HEK293 (cell line): ENCODE measurements around the gene FOXP1.
A peak's percentile ranks its signal among the peaks of the same experiment; 100 is the strongest.

Experiments
- CTCF ChIA-PET: fragments of 350-600 bp; formaldehyde crosslinking; extraction: SDS; loops from one replicate; lab custom pipeline; 2021; ENCODE audit warnings: antibody characterized with exemption; lab: Yijun Ruan, JAX
- POLR2A ChIA-PET: fragments of 300-600 bp; formaldehyde crosslinking; extraction: SDS; loops from one replicate; lab custom pipeline; 2020; ENCODE audit warnings: antibody characterized with exemption, inconsistent platforms; lab: Yijun Ruan, JAX
- H3K27ac ChIP-seq: fragments of 200-500 bp; sonication (Bioruptor generic); 2 replicates; pipeline ENCODE4 v1.5.1; 2014; ENCODE audit warnings: low read depth, low read length, control low read depth, inconsistent platforms; ENCODE audit errors: extremely low read depth
- H3K36me3 ChIP-seq, 2 experiments: fragments of 200-500 bp in 1 of 2; sonication (Bioruptor generic) in 1 of 2; 1 replicate in 1 of 2; 2 replicates in 1 of 2; pipeline ENCODE4 v1.5.1; 2014 to 2017; ENCODE audit warnings: inconsistent platforms in 2 of 2, low read length in 2 of 2; ENCODE audit not compliant: control insufficient read depth in 2 of 2, insufficient read depth in 1 of 2
- H3K4me1 ChIP-seq: fragments of 200-500 bp; sonication (Bioruptor generic); 2 replicates; pipeline ENCODE4 v1.5.1; 2014; ENCODE audit warnings: mild to moderate bottlenecking, low read length, inconsistent platforms; ENCODE audit not compliant: control insufficient read depth, insufficient read depth
- H3K4me3 ChIP-seq: 2 replicates; pipeline ENCODE4 v1.5.1; 2011; ENCODE audit warnings: low read depth, mild to moderate bottlenecking, control low read depth, low read length, moderate library complexity
- H3K9me3 ChIP-seq: fragments of 200-500 bp; sonication (Bioruptor generic); 2 replicates; pipeline ENCODE4 v1.5.1; 2014; ENCODE audit warnings: low read depth, low read length, inconsistent platforms; ENCODE audit not compliant: control insufficient read depth, insufficient read depth
- GLI2 ChIP-seq: fragments of 450-650 bp; formaldehyde crosslinking; IDR thresholded peaks from 2 replicates; pipeline ENCODE4; 2017; ENCODE audit warnings: missing biosample characterization, missing genetic modification characterization, low read depth, borderline replicate concordance
- KLF1 ChIP-seq: fragments of 450-650 bp; formaldehyde crosslinking; IDR thresholded peaks from 2 replicates; pipeline ENCODE4 v1.5.1; 2016; ENCODE audit warnings: missing biosample characterization, missing genetic modification characterization
- OSR2 ChIP-seq: fragments of 450-650 bp; formaldehyde crosslinking; IDR thresholded peaks from 2 replicates; pipeline ENCODE4 v1.5.1; 2016; ENCODE audit warnings: missing biosample characterization, missing genetic modification characterization
- SCRT1 ChIP-seq: fragments of 450-650 bp; formaldehyde crosslinking; IDR thresholded peaks from 2 replicates; pipeline ENCODE4 v1.5.1; 2016; ENCODE audit warnings: missing biosample characterization, missing genetic modification characterization, borderline replicate concordance
- SP3 ChIP-seq: fragments of 450-650 bp; formaldehyde crosslinking; IDR thresholded peaks from 2 replicates; pipeline ENCODE4 v1.5.1; 2016; ENCODE audit warnings: missing biosample characterization, missing genetic modification characterization
- ZBTB20 ChIP-seq: fragments of 450-650 bp; formaldehyde crosslinking; IDR thresholded peaks from 2 replicates; pipeline ENCODE4 v1.5.1; 2016; ENCODE audit warnings: missing biosample characterization, missing genetic modification characterization
- ZFP3 ChIP-seq: fragments of 450-650 bp; formaldehyde crosslinking; IDR thresholded peaks from 2 replicates; pipeline ENCODE4 v1.5.1; 2016; ENCODE audit warnings: low read depth, missing biosample characterization, missing genetic modification characterization
- ZNF121 ChIP-seq: fragments of 450-650 bp; formaldehyde crosslinking; IDR thresholded peaks from 2 replicates; pipeline ENCODE4 v1.5.1; 2016; ENCODE audit warnings: missing biosample characterization, missing genetic modification characterization
- ZNF140 ChIP-seq: fragments of 450-650 bp; formaldehyde crosslinking; IDR thresholded peaks from 2 replicates; pipeline ENCODE4 v1.5.1; 2016; ENCODE audit warnings: missing biosample characterization, missing genetic modification characterization
- ZNF155 ChIP-seq: fragments of 450-650 bp; formaldehyde crosslinking; IDR thresholded peaks from 2 replicates; pipeline ENCODE4 v1.5.1; 2016; ENCODE audit warnings: missing biosample characterization, missing genetic modification characterization
- ZNF239 ChIP-seq: fragments of 450-650 bp; formaldehyde crosslinking; IDR thresholded peaks from 2 replicates; pipeline ENCODE4 v1.5.1; 2016; ENCODE audit warnings: missing biosample characterization, missing genetic modification characterization
- ZNF311 ChIP-seq: fragments of 450-650 bp; formaldehyde crosslinking; IDR thresholded peaks from 2 replicates; pipeline ENCODE4 v1.5.1; 2017; ENCODE audit warnings: missing biosample characterization, missing genetic modification characterization, borderline replicate concordance
- ZNF404 ChIP-seq: fragments of 450-650 bp; formaldehyde crosslinking; IDR thresholded peaks from 2 replicates; pipeline ENCODE4 v1.5.1; 2017; ENCODE audit warnings: missing biosample characterization, missing genetic modification characterization
- ZNF544 ChIP-seq: fragments of 450-650 bp; formaldehyde crosslinking; IDR thresholded peaks from 2 replicates; pipeline ENCODE4 v1.5.0; 2017; ENCODE audit warnings: missing biosample characterization, missing genetic modification characterization
- ZNF560 ChIP-seq: fragments of 450-650 bp; formaldehyde crosslinking; IDR thresholded peaks from 2 replicates; pipeline ENCODE4 v1.5.1; 2017; ENCODE audit warnings: missing biosample characterization, missing genetic modification characterization, borderline replicate concordance
- ZSCAN23 ChIP-seq: fragments of 450-650 bp; formaldehyde crosslinking; IDR thresholded peaks from 2 replicates; pipeline ENCODE4 v1.5.1; 2016; ENCODE audit warnings: missing biosample characterization, missing genetic modification characterization
- ZSCAN30 ChIP-seq: fragments of 450-650 bp; IDR thresholded peaks from 2 replicates; pipeline ENCODE4 v1.5.1; 2018; ENCODE audit warnings: missing biosample characterization, mild to moderate bottlenecking, missing genetic modification characterization, moderate library complexity
- TF ChIP-seq, protein P1 (sequence below): fragments of 450-650 bp; formaldehyde crosslinking; conservative IDR thresholded peaks from 2 replicates; pipeline ENCODE4 v1.5.1; 2016; ENCODE audit warnings: low read depth, missing biosample characterization, missing genetic modification characterization
- TF ChIP-seq, protein P2 (sequence below): fragments of 450-650 bp; formaldehyde crosslinking; IDR thresholded peaks from 2 replicates; pipeline ENCODE4 v1.5.1; 2016; ENCODE audit warnings: missing biosample characterization, missing genetic modification characterization
- TF ChIP-seq, protein P3 (sequence below): fragments of 450-650 bp; formaldehyde crosslinking; optimal IDR thresholded peaks from 2 replicates; pipeline ENCODE3; 2016; ENCODE audit warnings: missing biosample characterization, mild to moderate bottlenecking, missing genetic modification characterization
- TF ChIP-seq, protein P4 (sequence below): fragments of 450-650 bp; formaldehyde crosslinking; IDR thresholded peaks from 2 replicates; pipeline ENCODE4 v1.5.1; 2016; ENCODE audit warnings: missing biosample characterization, missing genetic modification characterization, low read depth

FOXP1 gene

DNA sequence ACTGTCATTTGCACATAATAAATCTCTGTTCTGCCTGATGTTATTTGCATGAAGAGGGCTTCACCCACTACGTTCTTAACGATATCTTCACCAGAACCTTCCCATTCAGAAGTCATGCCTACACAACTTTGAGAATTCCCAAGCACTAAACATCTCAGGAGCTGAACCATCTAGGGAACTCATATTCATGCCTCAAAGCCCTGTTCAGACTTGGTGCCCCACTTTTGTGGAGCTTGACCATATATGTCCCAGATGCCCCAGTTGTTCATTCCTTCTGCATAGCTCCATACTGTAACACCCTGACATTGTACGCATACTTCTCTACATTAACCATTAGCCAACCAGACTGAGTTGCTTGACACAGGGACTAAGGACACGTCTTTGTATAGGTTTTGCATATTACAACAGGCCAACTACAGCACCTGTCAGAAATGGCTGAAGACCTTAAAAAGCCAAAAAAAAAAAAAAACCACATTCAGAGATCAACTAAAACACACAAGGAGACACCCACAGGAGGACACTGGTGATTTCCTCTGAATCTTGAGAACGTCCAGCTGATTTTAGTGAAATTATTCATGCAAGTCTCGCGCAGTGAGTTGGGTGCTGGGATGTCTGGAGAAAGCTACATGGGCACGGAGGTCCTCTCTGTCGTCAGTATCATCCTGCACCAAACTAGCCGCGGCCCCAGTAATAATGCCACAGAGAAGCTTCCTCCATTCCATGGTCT is 141.4 kb downstream of the FOXP1 start:
- Histone ChIP-seq H3K4me1 (no peaks in the 10 kb centered on the region), H3K27ac (no peak overlapping the region)

DNA sequence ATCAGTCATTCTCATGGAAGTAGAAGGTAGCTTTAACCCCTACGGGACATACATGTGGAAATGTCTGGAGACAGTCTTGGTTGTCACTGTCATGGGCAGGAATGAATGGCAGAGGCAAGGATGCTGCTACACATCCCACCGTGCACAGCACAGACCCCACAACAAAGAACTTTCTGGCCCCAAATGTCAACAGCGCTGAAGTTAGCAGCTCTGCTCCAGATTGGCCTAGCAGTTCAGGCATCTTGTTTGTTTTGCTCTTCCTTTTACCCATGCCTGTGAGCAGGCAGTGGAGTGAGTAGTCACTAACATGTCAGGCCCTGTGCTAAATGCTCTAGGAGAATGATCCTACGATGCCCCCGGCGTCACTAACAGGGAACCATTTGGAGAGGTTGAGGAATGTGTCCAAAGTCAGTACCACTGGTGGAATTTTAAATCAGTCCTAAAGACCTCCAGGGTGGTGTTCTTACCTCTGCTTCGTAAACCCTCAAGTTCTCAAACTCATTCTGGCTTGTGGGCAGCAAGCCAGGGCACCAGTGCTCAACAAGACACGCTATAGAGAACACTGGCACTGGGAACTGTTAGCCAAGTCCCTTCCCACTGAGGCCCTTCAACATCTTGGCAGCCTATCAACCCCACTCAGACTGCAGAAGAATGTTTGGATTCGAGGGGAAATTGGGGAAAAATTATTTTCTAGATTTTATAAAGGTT is 142.2 kb downstream of the FOXP1 start:
- ChIA-PET CTCF (no interaction called here), POLR2A (interaction anchor here (0.7 kb wide), 1 partner anchor 132 kb away, joined by 6 read pairs; no protein-coding TSS in a partner anchor)
- Histone ChIP-seq H3K36me3 (peaks cover 0 to 3% of the 10 kb centered on the region in 2 experiments; a peak in 1 of 3 replicates), H3K9me3 (no peaks in the 10 kb centered on the region), H3K27ac (no peak overlapping the region), H3K4me1 (no peaks in the 10 kb centered on the region), H3K4me3 (no peak overlapping the region)
- TF ChIP-seq SCRT1 (tag by site-specific recombination), result no peak

More for the DNA sequence above, 141.4 kb downstream of the FOXP1 start:
- TF ChIP-seq, protein P1, sequence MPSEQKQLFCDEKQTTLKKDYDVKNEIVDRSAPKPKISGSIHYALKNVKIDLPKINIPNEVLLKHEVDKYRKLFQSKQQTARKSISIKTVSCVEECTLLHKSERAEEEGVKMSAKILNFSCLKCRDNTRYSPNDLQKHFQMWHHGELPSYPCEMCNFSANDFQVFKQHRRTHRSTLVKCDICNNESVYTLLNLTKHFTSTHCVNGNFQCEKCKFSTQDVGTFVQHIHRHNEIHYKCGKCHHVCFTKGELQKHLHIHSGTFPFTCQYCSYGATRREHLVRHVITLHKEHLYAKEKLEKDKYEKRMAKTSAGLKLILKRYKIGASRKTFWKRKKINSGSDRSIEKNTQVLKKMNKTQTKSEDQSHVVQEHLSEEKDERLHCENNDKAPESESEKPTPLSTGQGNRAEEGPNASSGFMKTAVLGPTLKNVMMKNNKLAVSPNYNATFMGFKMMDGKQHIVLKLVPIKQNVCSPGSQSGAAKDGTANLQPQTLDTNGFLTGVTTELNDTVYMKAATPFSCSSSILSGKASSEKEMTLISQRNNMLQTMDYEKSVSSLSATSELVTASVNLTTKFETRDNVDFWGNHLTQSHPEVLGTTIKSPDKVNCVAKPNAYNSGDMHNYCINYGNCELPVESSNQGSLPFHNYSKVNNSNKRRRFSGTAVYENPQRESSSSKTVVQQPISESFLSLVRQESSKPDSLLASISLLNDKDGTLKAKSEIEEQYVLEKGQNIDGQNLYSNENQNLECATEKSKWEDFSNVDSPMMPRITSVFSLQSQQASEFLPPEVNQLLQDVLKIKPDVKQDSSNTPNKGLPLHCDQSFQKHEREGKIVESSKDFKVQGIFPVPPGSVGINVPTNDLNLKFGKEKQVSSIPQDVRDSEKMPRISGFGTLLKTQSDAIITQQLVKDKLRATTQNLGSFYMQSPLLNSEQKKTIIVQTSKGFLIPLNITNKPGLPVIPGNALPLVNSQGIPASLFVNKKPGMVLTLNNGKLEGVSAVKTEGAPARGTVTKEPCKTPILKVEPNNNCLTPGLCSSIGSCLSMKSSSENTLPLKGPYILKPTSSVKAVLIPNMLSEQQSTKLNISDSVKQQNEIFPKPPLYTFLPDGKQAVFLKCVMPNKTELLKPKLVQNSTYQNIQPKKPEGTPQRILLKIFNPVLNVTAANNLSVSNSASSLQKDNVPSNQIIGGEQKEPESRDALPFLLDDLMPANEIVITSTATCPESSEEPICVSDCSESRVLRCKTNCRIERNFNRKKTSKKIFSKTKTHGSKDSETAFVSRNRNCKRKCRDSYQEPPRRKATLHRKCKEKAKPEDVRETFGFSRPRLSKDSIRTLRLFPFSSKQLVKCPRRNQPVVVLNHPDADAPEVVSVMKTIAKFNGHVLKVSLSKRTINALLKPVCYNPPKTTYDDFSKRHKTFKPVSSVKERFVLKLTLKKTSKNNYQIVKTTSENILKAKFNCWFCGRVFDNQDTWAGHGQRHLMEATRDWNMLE, result no peak
- peak; percentile 59 for TF ChIP-seq ZFP3 (tag by site-specific recombination)
- TF ChIP-seq GLI2 (tag by site-specific recombination), result no peak
- no peak for TF ChIP-seq OSR2 (tag by site-specific recombination)
- TF ChIP-seq ZNF155 (tag by site-specific recombination), result no peak
- TF ChIP-seq, protein P2, sequence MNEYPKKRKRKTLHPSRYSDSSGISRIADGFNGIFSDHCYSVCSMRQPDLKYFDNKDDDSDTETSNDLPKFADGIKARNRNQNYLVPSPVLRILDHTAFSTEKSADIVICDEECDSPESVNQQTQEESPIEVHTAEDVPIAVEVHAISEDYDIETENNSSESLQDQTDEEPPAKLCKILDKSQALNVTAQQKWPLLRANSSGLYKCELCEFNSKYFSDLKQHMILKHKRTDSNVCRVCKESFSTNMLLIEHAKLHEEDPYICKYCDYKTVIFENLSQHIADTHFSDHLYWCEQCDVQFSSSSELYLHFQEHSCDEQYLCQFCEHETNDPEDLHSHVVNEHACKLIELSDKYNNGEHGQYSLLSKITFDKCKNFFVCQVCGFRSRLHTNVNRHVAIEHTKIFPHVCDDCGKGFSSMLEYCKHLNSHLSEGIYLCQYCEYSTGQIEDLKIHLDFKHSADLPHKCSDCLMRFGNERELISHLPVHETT, result no peak
- no peak for TF ChIP-seq SP3
- no peak for TF ChIP-seq ZSCAN30 (tag by site-specific recombination)
- H3K4me3 ChIP-seq, result no peak overlapping the region
- CTCF ChIA-PET, result no interaction called here
- H3K9me3 ChIP-seq, result no peaks in the 10 kb centered on the region
- peaks cover 0 to under 1% of the 10 kb centered on the region in 2 experiments; a peak in 1 of 3 replicates for H3K36me3 ChIP-seq
- POLR2A ChIA-PET, result no interaction called here

DNA sequence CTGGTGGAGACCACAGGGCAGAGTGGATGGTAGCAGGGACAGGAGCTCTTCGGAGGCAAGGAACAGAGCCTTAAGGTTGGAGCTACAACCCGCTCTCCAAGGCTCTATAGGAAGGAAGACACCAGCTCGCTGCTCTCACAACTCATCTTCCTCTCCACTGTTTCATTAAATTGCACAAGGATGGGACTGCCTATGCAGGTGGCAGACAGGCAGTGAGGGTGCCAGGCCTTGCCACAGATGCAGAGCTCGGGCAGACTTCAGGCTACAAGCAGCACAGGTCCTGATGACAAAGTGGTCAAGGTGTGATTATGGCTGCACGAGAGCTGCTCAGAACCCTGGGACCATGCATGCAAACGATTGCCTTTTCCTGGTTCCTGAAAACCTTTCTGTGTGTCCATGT is 144.6 kb downstream of the FOXP1 start:
- Histone ChIP-seq H3K36me3 (peaks cover 0 to 3% of the 10 kb centered on the region in 2 experiments; a peak in 1 of 3 replicates), H3K4me3 (no peak overlapping the region), H3K27ac (no peak overlapping the region), H3K9me3 (no peaks in the 10 kb centered on the region), H3K4me1 (no peaks in the 10 kb centered on the region)
- CTCF ChIA-PET, result no interaction called here
- POLR2A ChIA-PET, result no interaction called here
- TF ChIP-seq, protein P3, sequence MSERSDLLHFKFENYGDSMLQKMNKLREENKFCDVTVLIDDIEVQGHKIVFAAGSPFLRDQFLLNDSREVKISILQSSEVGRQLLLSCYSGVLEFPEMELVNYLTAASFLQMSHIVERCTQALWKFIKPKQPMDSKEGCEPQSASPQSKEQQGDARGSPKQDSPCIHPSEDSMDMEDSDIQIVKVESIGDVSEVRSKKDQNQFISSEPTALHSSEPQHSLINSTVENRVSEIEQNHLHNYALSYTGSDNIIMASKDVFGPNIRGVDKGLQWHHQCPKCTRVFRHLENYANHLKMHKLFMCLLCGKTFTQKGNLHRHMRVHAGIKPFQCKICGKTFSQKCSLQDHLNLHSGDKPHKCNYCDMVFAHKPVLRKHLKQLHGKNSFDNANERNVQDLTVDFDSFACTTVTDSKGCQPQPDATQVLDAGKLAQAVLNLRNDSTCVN (tag by site-specific recombination), result no peak
- no peak for TF ChIP-seq ZBTB20 (tag by site-specific recombination)
- TF ChIP-seq ZNF155 (tag by site-specific recombination), result no peak
- no peak for TF ChIP-seq ZNF311 (tag by site-specific recombination)
- TF ChIP-seq ZNF140 (tag by site-specific recombination), result no peak
- TF ChIP-seq, protein P4, sequence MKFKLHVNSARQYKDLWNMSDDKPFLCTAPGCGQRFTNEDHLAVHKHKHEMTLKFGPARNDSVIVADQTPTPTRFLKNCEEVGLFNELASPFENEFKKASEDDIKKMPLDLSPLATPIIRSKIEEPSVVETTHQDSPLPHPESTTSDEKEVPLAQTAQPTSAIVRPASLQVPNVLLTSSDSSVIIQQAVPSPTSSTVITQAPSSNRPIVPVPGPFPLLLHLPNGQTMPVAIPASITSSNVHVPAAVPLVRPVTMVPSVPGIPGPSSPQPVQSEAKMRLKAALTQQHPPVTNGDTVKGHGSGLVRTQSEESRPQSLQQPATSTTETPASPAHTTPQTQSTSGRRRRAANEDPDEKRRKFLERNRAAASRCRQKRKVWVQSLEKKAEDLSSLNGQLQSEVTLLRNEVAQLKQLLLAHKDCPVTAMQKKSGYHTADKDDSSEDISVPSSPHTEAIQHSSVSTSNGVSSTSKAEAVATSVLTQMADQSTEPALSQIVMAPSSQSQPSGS (tag by site-specific recombination), result no peak
- TF ChIP-seq ZSCAN23 (tag by site-specific recombination), result no peak
- TF ChIP-seq ZNF121 (tag by site-specific recombination), result no peak
- TF ChIP-seq ZNF404 (tag by site-specific recombination), result no peak
- TF ChIP-seq ZNF544, result no peak
- no peak for TF ChIP-seq ZNF560
- TF ChIP-seq SCRT1 (tag by site-specific recombination), result no peak
- no peak for TF ChIP-seq ZNF239 (tag by site-specific recombination)
- TF ChIP-seq KLF1, result no peak
